Calu3 (cell line): ENCODE results near the gene SAFB2. TPM values are rescaled to one million over a fixed set of nuclear protein-coding genes. Genes with fewer than 3 reads are reported as not detected.

ENCODE experiments used
- BruUV-seq: library from RNA; stranded (reverse); fragments of 400-500 nt; replicated peaks from 2 replicates; lab custom pipeline; 2021; lab: Mats Ljungman, UMichigan
- CTCF ChIA-PET: fragments of 300-600 bp; sonication (Branson Sonifier 250); formaldehyde crosslinking; loops from one replicate; lab custom pipeline; 2022; ENCODE audit warnings: antibody characterized with exemption; lab: Charles Lee
- DNase-seq: peaks from one replicate; pipeline ENCODE4 v3.0.0; 2022
- H3K27ac Mint-ChIP-seq: one replicate; pipeline ENCODE4 v1.8.0; 2022; ENCODE audit warnings: mixed read lengths; ENCODE audit not compliant: unreplicated experiment
- H3K27me3 Mint-ChIP-seq: one replicate; pipeline ENCODE4 v1.8.0; 2022; ENCODE audit warnings: mixed read lengths; ENCODE audit not compliant: unreplicated experiment
- H3K36me3 Mint-ChIP-seq: one replicate; pipeline ENCODE4 v1.8.0; 2022; ENCODE audit warnings: mild to moderate bottlenecking, moderate library complexity, mixed read lengths; ENCODE audit not compliant: insufficient read depth, unreplicated experiment
- H3K4me1 Mint-ChIP-seq: one replicate; pipeline ENCODE4 v1.8.0; 2022; ENCODE audit warnings: mild to moderate bottlenecking, low read depth, mixed read lengths; ENCODE audit not compliant: unreplicated experiment
- H3K4me3 Mint-ChIP-seq: one replicate; pipeline ENCODE4 v1.8.0; 2022; ENCODE audit warnings: mild to moderate bottlenecking, low read depth, moderate library complexity, mixed read lengths; ENCODE audit not compliant: unreplicated experiment
- H3K9me3 Mint-ChIP-seq: one replicate; pipeline ENCODE4 v1.8.0; 2022; ENCODE audit warnings: low read depth, mixed read lengths; ENCODE audit not compliant: unreplicated experiment
- intact Hi-C: fragments of 100-400 bp; cut with micrococcal nuclease; formaldehyde crosslinking; loops from one replicate; pipeline ENCODE4 v1.10.0; 2022; ENCODE audit not compliant: unreplicated experiment
- total RNA-seq: library from RNA; stranded (reverse); gene quantifications from 2 replicates; pipeline ENCODE4 v1.2.3, GENCODE V29; 2022
- TF ChIP-seq, protein P1 (sequence below): fragments of 200-600 bp; IDR thresholded peaks from one replicate; pipeline ENCODE4 v1.8.0; 2022; ENCODE audit warnings: antibody characterized with exemption; ENCODE audit not compliant: unreplicated experiment

The SAFB2 gene
- total RNA-seq, 1 experiment from 2014 or later: 71.7 TPM

DNA sequence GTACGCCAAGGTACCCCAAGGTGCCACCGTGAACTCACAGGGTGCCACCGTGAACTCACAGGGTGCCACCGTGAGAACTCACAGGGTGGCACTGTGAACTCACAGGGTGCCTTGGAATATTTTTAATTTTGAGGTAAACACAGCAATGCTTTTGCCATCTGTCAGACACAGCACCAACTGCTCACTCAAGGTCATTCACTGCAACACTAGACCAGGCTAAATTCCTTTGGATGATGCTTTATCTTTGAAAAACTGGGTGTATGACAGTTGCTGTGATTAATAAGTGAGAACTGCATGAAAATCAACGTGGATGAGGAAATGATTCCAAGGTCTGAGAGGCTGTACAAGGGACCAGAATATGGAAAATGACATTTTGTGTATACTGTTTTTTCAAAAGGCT, 18.9 kb downstream of the SAFB2 start:
- TF ChIP-seq, protein P1, sequence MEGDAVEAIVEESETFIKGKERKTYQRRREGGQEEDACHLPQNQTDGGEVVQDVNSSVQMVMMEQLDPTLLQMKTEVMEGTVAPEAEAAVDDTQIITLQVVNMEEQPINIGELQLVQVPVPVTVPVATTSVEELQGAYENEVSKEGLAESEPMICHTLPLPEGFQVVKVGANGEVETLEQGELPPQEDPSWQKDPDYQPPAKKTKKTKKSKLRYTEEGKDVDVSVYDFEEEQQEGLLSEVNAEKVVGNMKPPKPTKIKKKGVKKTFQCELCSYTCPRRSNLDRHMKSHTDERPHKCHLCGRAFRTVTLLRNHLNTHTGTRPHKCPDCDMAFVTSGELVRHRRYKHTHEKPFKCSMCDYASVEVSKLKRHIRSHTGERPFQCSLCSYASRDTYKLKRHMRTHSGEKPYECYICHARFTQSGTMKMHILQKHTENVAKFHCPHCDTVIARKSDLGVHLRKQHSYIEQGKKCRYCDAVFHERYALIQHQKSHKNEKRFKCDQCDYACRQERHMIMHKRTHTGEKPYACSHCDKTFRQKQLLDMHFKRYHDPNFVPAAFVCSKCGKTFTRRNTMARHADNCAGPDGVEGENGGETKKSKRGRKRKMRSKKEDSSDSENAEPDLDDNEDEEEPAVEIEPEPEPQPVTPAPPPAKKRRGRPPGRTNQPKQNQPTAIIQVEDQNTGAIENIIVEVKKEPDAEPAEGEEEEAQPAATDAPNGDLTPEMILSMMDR: no peak
- Mint-ChIP-seq H3K9me3 (no peaks in the 10 kb centered on the region), H3K27ac (no peak overlapping the region), H3K4me3 (no peak overlapping the region), H3K4me1 (no peaks in the 10 kb centered on the region), H3K36me3 (peaks cover 58% of the 10 kb centered on the region), H3K27me3 (no peaks in the 10 kb centered on the region)
- no TSS peak for BruUV-seq
- no peak for DNase-seq
- CTCF ChIA-PET: no interaction called here
- intact Hi-C loops: no loop called here

DNA sequence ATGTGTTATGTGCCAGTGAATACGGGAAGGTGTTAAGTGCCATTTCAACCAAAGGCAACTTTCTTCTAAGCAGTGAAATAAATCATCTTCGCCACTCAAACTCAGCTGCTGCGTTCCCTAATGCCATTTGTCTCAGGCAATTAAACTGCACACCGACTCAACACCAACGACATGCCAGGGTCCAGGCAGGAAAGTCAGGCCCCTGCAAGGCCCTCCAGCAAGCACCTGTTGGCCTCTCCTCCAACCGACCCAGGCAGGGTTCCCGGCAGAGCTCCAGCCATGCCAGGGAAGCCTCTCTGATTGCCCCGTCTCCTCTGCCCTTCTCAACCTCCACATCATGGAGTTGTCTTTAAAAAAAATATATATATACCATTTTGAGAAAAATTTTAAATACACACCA, 21.8 kb downstream of the SAFB2 start:
- H3K9me3 Mint-ChIP-seq: no peaks in the 10 kb centered on the region
- TF ChIP-seq, protein P1: no peak
- BruUV-seq: no TSS peak
- no peaks in the 10 kb centered on the region for H3K4me1 Mint-ChIP-seq
- intact Hi-C loops: no loop called here
- no peak overlapping the region for H3K27ac Mint-ChIP-seq
- H3K36me3 Mint-ChIP-seq: peaks cover 40% of the 10 kb centered on the region
- no peak overlapping the region for H3K4me3 Mint-ChIP-seq
- CTCF ChIA-PET: no interaction called here
- H3K27me3 Mint-ChIP-seq: no peaks in the 10 kb centered on the region
- DNase-seq: no peak

DNA sequence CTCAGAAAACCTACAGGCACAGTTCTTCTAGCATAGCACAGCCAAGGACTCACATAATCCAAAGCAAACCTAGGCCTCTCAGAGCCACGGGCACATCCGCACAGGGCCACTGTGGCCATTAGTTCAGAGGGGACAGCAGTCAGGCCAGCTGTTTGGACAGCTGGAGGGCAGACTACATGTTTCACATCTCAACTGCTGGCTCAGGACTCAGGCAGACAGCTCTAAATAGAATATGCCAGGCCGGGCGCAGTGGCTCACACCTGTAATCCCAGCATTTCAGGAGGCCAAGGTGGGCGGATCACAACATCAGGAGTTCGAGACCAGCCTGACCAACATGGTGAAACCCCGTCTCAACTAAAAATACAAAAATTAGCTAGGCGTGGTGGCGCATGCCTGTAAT, 26.8 kb downstream of the SAFB2 start:
- no peaks in the 10 kb centered on the region for H3K4me1 Mint-ChIP-seq
- peaks cover 44% of the 10 kb centered on the region for H3K36me3 Mint-ChIP-seq
- intact Hi-C loops: no loop called here

DNA sequence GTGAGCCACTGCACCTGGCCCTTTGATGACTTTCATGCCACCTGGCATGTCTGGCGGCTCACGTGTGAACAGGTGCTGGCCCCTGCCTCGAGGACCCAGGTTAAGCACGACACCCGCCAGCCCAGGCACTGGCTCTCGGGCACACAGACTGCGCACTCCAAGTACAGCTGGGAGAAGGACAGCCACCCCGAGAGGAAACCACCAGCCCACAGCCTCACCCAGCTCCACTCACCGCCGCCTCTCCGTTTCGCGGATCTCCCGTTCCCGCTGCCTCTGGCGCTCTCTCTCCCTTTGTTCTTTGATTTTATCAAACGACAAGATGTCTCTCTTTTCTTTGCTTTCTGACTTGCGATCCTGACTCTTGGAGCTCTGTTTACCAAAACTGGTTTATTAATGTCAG, 27.4 kb downstream of the SAFB2 start:
- no peaks in the 10 kb centered on the region for H3K4me1 Mint-ChIP-seq
- TF ChIP-seq, protein P1: no peak
- H3K4me3 Mint-ChIP-seq: no peak overlapping the region
- intact Hi-C loops: no loop called here
- DNase-seq: no peak
- H3K36me3 Mint-ChIP-seq: peaks cover 44% of the 10 kb centered on the region
- H3K27ac Mint-ChIP-seq: no peak overlapping the region
- no TSS peak for BruUV-seq
- no peaks in the 10 kb centered on the region for H3K9me3 Mint-ChIP-seq
- CTCF ChIA-PET: interaction anchor here (0.6 kb wide), 1 partner anchor 881 kb away, joined by 3 read pairs; no protein-coding TSS in a partner anchor
- H3K27me3 Mint-ChIP-seq: no peaks in the 10 kb centered on the region

More for the DNA sequence above, 26.8 kb downstream of the SAFB2 start:
- CTCF ChIA-PET: interaction anchor here (0.6 kb wide), 1 partner anchor 882 kb away, joined by 3 read pairs; no protein-coding TSS in a partner anchor
- H3K27ac Mint-ChIP-seq: no peak overlapping the region
- no TSS peak for BruUV-seq
- H3K27me3 Mint-ChIP-seq: no peaks in the 10 kb centered on the region
- H3K4me3 Mint-ChIP-seq: no peak overlapping the region
- no peak for DNase-seq
- no peaks in the 10 kb centered on the region for H3K9me3 Mint-ChIP-seq
- TF ChIP-seq, protein P1: no peak
